ENCODE data around the gene PIP4K2B. TPM values are rescaled to one million over a fixed set of nuclear protein-coding genes. Genes with fewer than 3 reads are reported as not detected.

Gene PIP4K2B
- total and polyA plus RNA-seq, 2 experiments from 2014 or later: 11.1 to 39.3 TPM

GRCh38 chr17:38716368-38717005 lies 82.9 kb downstream of the PIP4K2B start:
- H3K4me2 ChIP-seq: no peak overlapping the region
- DNase-seq (ENCODE audit: low spot score): no peak
- H3K27ac ChIP-seq: no peak overlapping the region
- TF ChIP-seq CTCF (IDR thresholded peaks at IDR 0.05; ENCODE audit: poor library complexity) (no peak), EZH2 (IDR thresholded peaks at IDR 0.05; ENCODE audit: borderline replicate concordance) (no peak), EZH2phosphoT487 (IDR thresholded peaks at IDR 0.05; ENCODE audit: low read depth, severe bottlenecking, unreplicated experiment) (no peak)
- H3K79me2 ChIP-seq: no peaks in the 10 kb centered on the region
- 95% methylated on average over 16 of the region's 18 CpGs for WGBS (ENCODE audit: low lambda C conversion rate, missing lambda C conversion rate)
- no peak overlapping the region for H3K4me3 ChIP-seq
- H2AFZ ChIP-seq: no peak overlapping the region
- no peaks in the 10 kb centered on the region for H3K27me3 ChIP-seq
- H3K9me3 ChIP-seq (ENCODE audit: low read depth): no peaks in the 10 kb centered on the region
- no peaks in the 10 kb centered on the region for H3K9me2 ChIP-seq (replicated peaks; ENCODE audit: insufficient read depth)
- peaks cover 10% of the 10 kb centered on the region for H3K4me1 ChIP-seq (ENCODE audit: insufficient read depth)
- H3K36me3 ChIP-seq (replicated peaks; ENCODE audit: insufficient read depth, low read depth): no peaks in the 10 kb centered on the region
- H4K20me1 ChIP-seq (ENCODE audit: insufficient read depth, poor library complexity, severe bottlenecking): no peaks in the 10 kb centered on the region

Small RNA genes lying within 50 kb of the gene (microRNA-seq; reads per million reads assigned to microRNA genes)
- gene MIR4726 (4.5 reads per million, percentile 5 among the genes with 10 or more reads in this experiment), gene MIR4727 (not detected)

Small RNA genes lying within 50 kb of the gene (small RNA-seq; reads per million reads assigned to genes)
- not detected for gene MIR4726
- gene MIR4727: not detected
- gene RNA5SP440: 4.5 reads per million, percentile 92 among the genes with 10 or more reads in this experiment
- gene RNU6-866P: not detected

Other genes starting within 250 kb of the PIP4K2B start
- gene SRCIN1, start 193.6 kb downstream of the PIP4K2B start, total RNA-seq: 0.90 and 1.4 TPM in 2 replicates
- 0.82 and 1.2 TPM in 2 replicates for gene SRCIN1, start 193.6 kb downstream of the PIP4K2B start, polyA plus RNA-seq
- 0.92 and 0.93 TPM in 2 replicates for gene EPOP, start 124.6 kb downstream of the PIP4K2B start, total RNA-seq
- 0.37 and 0.45 TPM in 2 replicates for gene EPOP, start 124.6 kb downstream of the PIP4K2B start, polyA plus RNA-seq
- 27.5 and 31.2 TPM in 2 replicates for gene MLLT6, start 94.3 kb downstream of the PIP4K2B start, total RNA-seq
- gene MLLT6, start 94.3 kb downstream of the PIP4K2B start, polyA plus RNA-seq: 10.6 and 11.0 TPM in 2 replicates
- 4.9 and 5.0 TPM in 2 replicates for gene CISD3, start 69.2 kb downstream of the PIP4K2B start, total RNA-seq
- 37.0 and 41.6 TPM in 2 replicates for gene CISD3, start 69.2 kb downstream of the PIP4K2B start, polyA plus RNA-seq
- gene PCGF2, start 51.2 kb downstream of the PIP4K2B start, total RNA-seq: 7.2 and 8.7 TPM in 2 replicates
- 11.0 and 13.0 TPM in 2 replicates for gene PCGF2, start 51.2 kb downstream of the PIP4K2B start, polyA plus RNA-seq
- 127 and 166 TPM in 2 replicates for gene PSMB3, start 46.8 kb downstream of the PIP4K2B start, total RNA-seq
- 252 and 275 TPM in 2 replicates for gene PSMB3, start 46.8 kb downstream of the PIP4K2B start, polyA plus RNA-seq
- 10.0 and 11.0 TPM in 2 replicates for gene CWC25, start 25.8 kb upstream of the PIP4K2B start, total RNA-seq
- 16.5 and 18.5 TPM in 2 replicates for gene CWC25, start 25.8 kb upstream of the PIP4K2B start, polyA plus RNA-seq
- gene RPL23, start 54.2 kb upstream of the PIP4K2B start, total RNA-seq: 1,384 and 1,482 TPM in 2 replicates
- gene RPL23, start 54.2 kb upstream of the PIP4K2B start, polyA plus RNA-seq: 479 and 491 TPM in 2 replicates
- gene LASP1, start 70.5 kb upstream of the PIP4K2B start, total RNA-seq: 214 and 238 TPM in 2 replicates
- gene LASP1, start 70.5 kb upstream of the PIP4K2B start, polyA plus RNA-seq: 131 and 141 TPM in 2 replicates
- gene FBXO47, start 167.8 kb upstream of the PIP4K2B start, total RNA-seq: not detected in 2 replicates
- not detected in 2 replicates for gene FBXO47, start 167.8 kb upstream of the PIP4K2B start, polyA plus RNA-seq